ENCODE data around the gene TXNL4B.

TXNL4B gene

GRCh38 chr16:72093448-72094265 lies at the start of gene TXNL4B, which contains the start of gene DHX38:
Gene TXNL4B (minus strand): TSS chr16:72093620. CDS start chr16:72090749, 2,871 bp downstream.
Gene DHX38 (plus strand): TSS chr16:72093847. CDS start chr16:72096158, 2,311 bp downstream.
- TF ChIP-seq CTCF (IDR thresholded peaks at IDR 0.05) = no peak

- no peak for TF ChIP-seq CTCF (IDR thresholded peaks at IDR 0.05)
Measured at GRCh38 chr16:72142476-72142875, 49.1 kb upstream of the TXNL4B start.

- no peak for TF ChIP-seq CTCF (IDR thresholded peaks at IDR 0.05)
Measured at GRCh38 chr16:72139908-72140307, 46.5 kb upstream of the TXNL4B start.

- no peak for TF ChIP-seq CTCF (IDR thresholded peaks at IDR 0.05)
Measured at GRCh38 chr16:72138064-72138572, 44.7 kb upstream of the TXNL4B start.

GRCh38 chr16:72137380-72138063 lies 44.1 kb upstream of the TXNL4B start:
- TF ChIP-seq CTCF (IDR thresholded peaks at IDR 0.05) = no peak

- no peak for TF ChIP-seq CTCF (IDR thresholded peaks at IDR 0.05)
Measured at GRCh38 chr16:72134507-72134906, 41.1 kb upstream of the TXNL4B start.

- no peak for TF ChIP-seq CTCF (IDR thresholded peaks at IDR 0.05)
Measured at GRCh38 chr16:72132726-72133125, 39.3 kb upstream of the TXNL4B start.
